Measurements from ENCODE around the gene GRPEL2.
A peak's percentile ranks its signal among the peaks of the same experiment; 100 is the strongest.

GRPEL2 gene

GRCh38 chr5:149358294-149358651 is 13.0 kb downstream of the GRPEL2 start:
- H3K9me3 Mint-ChIP-seq, result no peaks in the 10 kb centered on the region
- H3K4me1 Mint-ChIP-seq (ENCODE audit: low read depth), result peaks cover 63% of the 10 kb centered on the region
- no peaks in the 10 kb centered on the region for H3K27me3 Mint-ChIP-seq (ENCODE audit: low read depth)
- H3K4me3 Mint-ChIP-seq, result peak overlapping the region; percentile 97
- peak overlapping the region; percentile 86 for H3K27ac Mint-ChIP-seq
- peaks cover 36% of the 10 kb centered on the region for H3K36me3 Mint-ChIP-seq (ENCODE audit: low read depth)

- Mint-ChIP-seq H3K9me3 (no peaks in the 10 kb centered on the region), H3K36me3 (ENCODE audit: low read depth) (peaks cover 31% of the 10 kb centered on the region), H3K27ac (peak overlapping the region; percentile 86), H3K27me3 (ENCODE audit: low read depth) (no peaks in the 10 kb centered on the region), H3K4me1 (ENCODE audit: low read depth) (peaks cover 57% of the 10 kb centered on the region), H3K4me3 (peak overlapping the region; percentile 97)
Measured at GRCh38 chr5:149358868-149359495, 13.7 kb downstream of the GRPEL2 start.

- Mint-ChIP-seq H3K27me3 (ENCODE audit: low read depth) (no peaks in the 10 kb centered on the region), H3K4me3 (peak overlapping the region; percentile 49), H3K36me3 (ENCODE audit: low read depth) (peaks cover 20% of the 10 kb centered on the region), H3K4me1 (ENCODE audit: low read depth) (peaks cover 48% of the 10 kb centered on the region), H3K27ac (peak overlapping the region; percentile 23), H3K9me3 (no peaks in the 10 kb centered on the region)
Measured at GRCh38 chr5:149360272-149360671, 15.0 kb downstream of the GRPEL2 start.

GRCh38 chr5:149362541-149362940 is 17.2 kb downstream of the GRPEL2 start:
- Mint-ChIP-seq H3K4me1 (ENCODE audit: low read depth) (peaks cover 33% of the 10 kb centered on the region), H3K4me3 (no peak overlapping the region), H3K27ac (no peak overlapping the region), H3K27me3 (ENCODE audit: low read depth) (no peaks in the 10 kb centered on the region), H3K9me3 (no peaks in the 10 kb centered on the region), H3K36me3 (ENCODE audit: low read depth) (peaks cover 12% of the 10 kb centered on the region)

- peaks cover 12% of the 10 kb centered on the region for H3K36me3 Mint-ChIP-seq (ENCODE audit: low read depth)
- peaks cover 30% of the 10 kb centered on the region for H3K4me1 Mint-ChIP-seq (ENCODE audit: low read depth)
- no peaks in the 10 kb centered on the region for H3K9me3 Mint-ChIP-seq
- no peak overlapping the region for H3K27ac Mint-ChIP-seq
- H3K27me3 Mint-ChIP-seq (ENCODE audit: low read depth), result no peaks in the 10 kb centered on the region
- no peak overlapping the region for H3K4me3 Mint-ChIP-seq
Measured at GRCh38 chr5:149363358-149363757, 18.1 kb downstream of the GRPEL2 start.

GRCh38 chr5:149363936-149364335 is 18.6 kb downstream of the GRPEL2 start:
- no peak overlapping the region for H3K27ac Mint-ChIP-seq
- no peaks in the 10 kb centered on the region for H3K9me3 Mint-ChIP-seq
- H3K4me1 Mint-ChIP-seq (ENCODE audit: low read depth), result peaks cover 24% of the 10 kb centered on the region
- H3K27me3 Mint-ChIP-seq (ENCODE audit: low read depth), result no peaks in the 10 kb centered on the region
- no peak overlapping the region for H3K4me3 Mint-ChIP-seq
- peaks cover 13% of the 10 kb centered on the region for H3K36me3 Mint-ChIP-seq (ENCODE audit: low read depth)

GRCh38 chr5:149364719-149365118 is 19.4 kb downstream of the GRPEL2 start:
- no peak overlapping the region for H3K4me3 Mint-ChIP-seq
- no peaks in the 10 kb centered on the region for H3K9me3 Mint-ChIP-seq
- peaks cover 13% of the 10 kb centered on the region for H3K36me3 Mint-ChIP-seq (ENCODE audit: low read depth)
- H3K27me3 Mint-ChIP-seq (ENCODE audit: low read depth), result no peaks in the 10 kb centered on the region
- peaks cover 19% of the 10 kb centered on the region for H3K4me1 Mint-ChIP-seq (ENCODE audit: low read depth)
- H3K27ac Mint-ChIP-seq, result no peak overlapping the region

GRCh38 chr5:149365418-149365817 is 20.1 kb downstream of the GRPEL2 start:
- Mint-ChIP-seq H3K9me3 (no peaks in the 10 kb centered on the region), H3K36me3 (ENCODE audit: low read depth) (peaks cover 11% of the 10 kb centered on the region), H3K4me1 (ENCODE audit: low read depth) (peaks cover 12% of the 10 kb centered on the region), H3K27me3 (ENCODE audit: low read depth) (no peaks in the 10 kb centered on the region), H3K4me3 (no peak overlapping the region), H3K27ac (no peak overlapping the region)

- H3K4me1 Mint-ChIP-seq (ENCODE audit: low read depth), result peaks cover 5% of the 10 kb centered on the region
- H3K4me3 Mint-ChIP-seq, result no peak overlapping the region
- H3K36me3 Mint-ChIP-seq (ENCODE audit: low read depth), result peaks cover 8% of the 10 kb centered on the region
- no peaks in the 10 kb centered on the region for H3K27me3 Mint-ChIP-seq (ENCODE audit: low read depth)
- no peaks in the 10 kb centered on the region for H3K9me3 Mint-ChIP-seq
- no peak overlapping the region for H3K27ac Mint-ChIP-seq
Measured at GRCh38 chr5:149366169-149366729, 20.9 kb downstream of the GRPEL2 start.

- H3K4me3 Mint-ChIP-seq, result no peak overlapping the region
- peaks cover 8% of the 10 kb centered on the region for H3K36me3 Mint-ChIP-seq (ENCODE audit: low read depth)
- H3K27ac Mint-ChIP-seq, result peak overlapping the region; percentile 7
- H3K4me1 Mint-ChIP-seq (ENCODE audit: low read depth), result peaks cover 5% of the 10 kb centered on the region
- no peaks in the 10 kb centered on the region for H3K27me3 Mint-ChIP-seq (ENCODE audit: low read depth)
- no peaks in the 10 kb centered on the region for H3K9me3 Mint-ChIP-seq
Measured at GRCh38 chr5:149367249-149367971, 22.1 kb downstream of the GRPEL2 start.

- peaks cover 5% of the 10 kb centered on the region for H3K4me1 Mint-ChIP-seq (ENCODE audit: low read depth)
- no peak overlapping the region for H3K4me3 Mint-ChIP-seq
- H3K27me3 Mint-ChIP-seq (ENCODE audit: low read depth), result no peaks in the 10 kb centered on the region
- H3K36me3 Mint-ChIP-seq (ENCODE audit: low read depth), result peaks cover 8% of the 10 kb centered on the region
- H3K27ac Mint-ChIP-seq, result no peak overlapping the region
- no peaks in the 10 kb centered on the region for H3K9me3 Mint-ChIP-seq
Measured at GRCh38 chr5:149367972-149368645, 22.8 kb downstream of the GRPEL2 start.

- Mint-ChIP-seq H3K36me3 (ENCODE audit: low read depth) (peaks cover 6% of the 10 kb centered on the region), H3K9me3 (no peaks in the 10 kb centered on the region), H3K27ac (no peak overlapping the region), H3K4me3 (no peak overlapping the region), H3K27me3 (ENCODE audit: low read depth) (no peaks in the 10 kb centered on the region), H3K4me1 (ENCODE audit: low read depth) (peaks cover 5% of the 10 kb centered on the region)
Measured at GRCh38 chr5:149370878-149371277, 25.6 kb downstream of the GRPEL2 start.

- Mint-ChIP-seq H3K9me3 (no peaks in the 10 kb centered on the region), H3K4me1 (ENCODE audit: low read depth) (peaks cover 5% of the 10 kb centered on the region), H3K27me3 (ENCODE audit: low read depth) (no peaks in the 10 kb centered on the region), H3K4me3 (no peak overlapping the region), H3K27ac (no peak overlapping the region), H3K36me3 (ENCODE audit: low read depth) (peaks cover 6% of the 10 kb centered on the region)
Measured at GRCh38 chr5:149371296-149371962, 26.1 kb downstream of the GRPEL2 start.

- Mint-ChIP-seq H3K4me3 (no peak overlapping the region), H3K4me1 (ENCODE audit: low read depth) (peaks cover 2% of the 10 kb centered on the region), H3K36me3 (ENCODE audit: low read depth) (peaks cover 6% of the 10 kb centered on the region), H3K27ac (no peak overlapping the region), H3K27me3 (ENCODE audit: low read depth) (no peaks in the 10 kb centered on the region), H3K9me3 (no peaks in the 10 kb centered on the region)
Measured at GRCh38 chr5:149372076-149372795, 26.9 kb downstream of the GRPEL2 start.

Data from T-helper 1 cell treated with Interleukin-12 subunit alpha and Interleukin-12 subunit beta and Interleukin-4 antibody, amounts not matched to agents 30 μg/mL and 1 μg/mL, for 36 hours (primary cell).